Fibroblast of lung (primary cell): ENCODE data around the gene CAMTA1. TPM values are rescaled to one million over a fixed set of nuclear protein-coding genes. Genes with fewer than 3 reads are reported as not detected.
A peak's percentile ranks its signal among the peaks of the same experiment; 100 is the strongest.

Experiments used
- DNase-seq, 2 donors: peaks; one replicate each; pipeline versions ENCODE4 v3.0.0 to v3.0.0-alpha.2; 2010; ENCODE audit warnings: low read depth in 2 of 2
- H2AFZ ChIP-seq: 2 replicates; pipeline ENCODE4 v1.5.1; 2012; ENCODE audit warnings: low read length, control low read depth, inconsistent platforms
- H3K27ac ChIP-seq: 2 replicates; pipeline ENCODE4 v1.5.1; 2011; ENCODE audit warnings: low read length, control low read depth; ENCODE audit not compliant: insufficient read depth
- H3K27me3 ChIP-seq: 2 replicates; pipeline ENCODE4 v1.5.1; 2011; ENCODE audit warnings: mild to moderate bottlenecking, low read length; ENCODE audit not compliant: control insufficient read depth, insufficient read depth
- H3K36me3 ChIP-seq: 2 replicates; pipeline ENCODE4 v1.5.1; 2011; ENCODE audit warnings: low read length; ENCODE audit not compliant: control insufficient read depth, insufficient read depth
- H3K4me1 ChIP-seq: 2 replicates; pipeline ENCODE4 v1.5.1; 2011; ENCODE audit warnings: low read length; ENCODE audit not compliant: control insufficient read depth, insufficient read depth; ENCODE audit errors: extremely low read depth
- H3K4me2 ChIP-seq: 2 replicates; pipeline ENCODE4 v1.5.1; 2011; ENCODE audit warnings: low read length, control low read depth; ENCODE audit not compliant: insufficient read depth; ENCODE audit errors: extremely low read depth
- H3K4me3 ChIP-seq, 4 experiments: fragments of 200-600 bp in 1 of 4; sonication (generic) in 1 of 4; replicated peaks in 1 of 4; 2 replicates each; pipeline ENCODE4 v1.5.1; 2011 to 2016; ENCODE audit warnings: low read length in 4 of 4, low read depth in 3 of 4, mild to moderate bottlenecking in 3 of 4, control low read depth in 2 of 4, inconsistent platforms in 1 of 4, mixed read lengths in 1 of 4; ENCODE audit not compliant: insufficient read depth in 1 of 4; ENCODE audit errors: control extremely low read depth in 1 of 4
- H3K79me2 ChIP-seq: 2 replicates; pipeline ENCODE4 v1.5.1; 2012; ENCODE audit warnings: mild to moderate bottlenecking, low read length, inconsistent platforms; ENCODE audit not compliant: control insufficient read depth, insufficient read depth
- H3K9ac ChIP-seq: 2 replicates; pipeline ENCODE4 v1.5.1; 2011; ENCODE audit warnings: mild to moderate bottlenecking, low read length, control low read depth; ENCODE audit not compliant: insufficient read depth
- H3K9me3 ChIP-seq: 2 replicates; pipeline ENCODE4 v1.5.1; 2012; ENCODE audit warnings: low read depth, low read length; ENCODE audit not compliant: control insufficient read depth, insufficient read depth
- H4K20me1 ChIP-seq: 2 replicates; pipeline ENCODE4 v1.5.1; 2011; ENCODE audit warnings: low read length; ENCODE audit not compliant: control insufficient read depth, insufficient read depth; ENCODE audit errors: extremely low read depth
- CTCF ChIP-seq, 2 donors: IDR thresholded peaks in 1 of 2; conservative IDR thresholded peaks in 1 of 2; 1 replicate in 1 of 2; 2 replicates in 1 of 2; pipeline ENCODE4 v1.5.1; 2011 to 2012; ENCODE audit warnings: low read length in 2 of 2, control low read depth in 1 of 2, inconsistent platforms in 1 of 2, low read depth in 1 of 2, mild to moderate bottlenecking in 1 of 2
- EZH2 ChIP-seq: IDR thresholded peaks from 2 replicates; pipeline ENCODE4 v1.5.1; 2012; ENCODE audit warnings: low read length, control low read depth, mild to moderate bottlenecking; ENCODE audit errors: missing control alignments
- polyA plus RNA-seq, 2 donors: library from polyadenylated mRNA; depleted of rRNA in 1 of 2; stranded (reverse) in 1 of 2; unstranded in 1 of 2; fragments of >200 nt; gene quantifications; 2 replicates each; pipeline ENCODE4 v1.2.1, GENCODE V29; 2011 to 2012; ENCODE audit warnings: missing spikeins in 1 of 2
- total RNA-seq: library from RNA; depleted of rRNA; stranded (reverse); fragments of >200 nt; gene quantifications from 2 replicates; pipeline ENCODE4 v1.2.1, GENCODE V29; 2014

Gene CAMTA1
- total and polyA plus RNA-seq, 2 donors (not counting 1 experiment from before 2014, with no cell fraction given), result 47.6 to 86.0 TPM

- no peak for TF ChIP-seq CTCF (conservative IDR thresholded peaks at IDR 0.05 in 1 of 2, IDR thresholded peaks at IDR 0.05 in 1 of 2; ENCODE audit: low read depth in 1 of 2, low read length in 2 of 2)
- TF ChIP-seq EZH2, result no peak
- no peak overlapping the region for H3K4me3 ChIP-seq
- H3K4me1 ChIP-seq, result peaks cover 23% of the 10 kb centered on the region
- no peak overlapping the region for H3K9ac ChIP-seq
- no peak overlapping the region for H3K4me2 ChIP-seq
- no peak overlapping the region for H2AFZ ChIP-seq
- H3K27ac ChIP-seq, result no peak overlapping the region
- H3K9me3 ChIP-seq, result no peaks in the 10 kb centered on the region
- H3K36me3 ChIP-seq, result no peaks in the 10 kb centered on the region
- DNase-seq, result no peak
- no peaks in the 10 kb centered on the region for H3K79me2 ChIP-seq
- no peaks in the 10 kb centered on the region for H4K20me1 ChIP-seq
- no peaks in the 10 kb centered on the region for H3K27me3 ChIP-seq
Measured at GRCh38 chr1:7467476-7468175, 682.4 kb downstream of the CAMTA1 start.

- Histone ChIP-seq H3K9ac (no peak overlapping the region), H2AFZ (no peak overlapping the region), H3K4me1 (peaks cover 23% of the 10 kb centered on the region), H3K79me2 (no peaks in the 10 kb centered on the region), H3K27ac (no peak overlapping the region), H4K20me1 (no peaks in the 10 kb centered on the region), H3K27me3 (no peaks in the 10 kb centered on the region), H3K36me3 (no peaks in the 10 kb centered on the region), H3K4me2 (no peak overlapping the region), H3K9me3 (no peaks in the 10 kb centered on the region), H3K4me3 (no peak overlapping the region)
- DNase-seq, result peak in 1 of 2 donors; percentile 44
- no peak for TF ChIP-seq CTCF (conservative IDR thresholded peaks at IDR 0.05 in 1 of 2, IDR thresholded peaks at IDR 0.05 in 1 of 2; ENCODE audit: low read depth in 1 of 2, low read length in 2 of 2)
- no peak for TF ChIP-seq EZH2
Measured at GRCh38 chr1:7468248-7468647, 683.0 kb downstream of the CAMTA1 start.

GRCh38 chr1:7469255-7469938 is 684.1 kb downstream of the CAMTA1 start:
- Histone ChIP-seq H3K4me2 (no peak overlapping the region), H3K9ac (no peak overlapping the region), H3K36me3 (no peaks in the 10 kb centered on the region), H3K27me3 (no peaks in the 10 kb centered on the region), H3K27ac (no peak overlapping the region), H3K9me3 (no peaks in the 10 kb centered on the region), H3K79me2 (no peaks in the 10 kb centered on the region), H3K4me3 (no peak overlapping the region), H2AFZ (no peak overlapping the region), H4K20me1 (no peaks in the 10 kb centered on the region), H3K4me1 (peaks cover 23% of the 10 kb centered on the region)
- TF ChIP-seq CTCF (conservative IDR thresholded peaks at IDR 0.05 in 1 of 2, IDR thresholded peaks at IDR 0.05 in 1 of 2; ENCODE audit: low read depth in 1 of 2, low read length in 2 of 2) (no peak), EZH2 (no peak)
- peak; percentile 51 to 90 for DNase-seq
